ENCODE results near the gene DNAJC18. TPM values are rescaled to one million over a fixed set of nuclear protein-coding genes. Genes with fewer than 3 reads are reported as not detected.

Gene DNAJC18
- total RNA-seq, 4 donors from 2014 or later, result 7.6 to 27.7 (median 14.5) TPM

- Histone ChIP-seq H3K4me3 (no peak overlapping the region), H3K9me3 (no peaks in the 10 kb centered on the region), H3K4me1 (peaks cover 0 to 28% (median 0%) of the 10 kb centered on the region in 3 donors), H3K36me3 (peaks cover 0 to 80% of the 10 kb centered on the region in 2 donors), H3K27me3 (no peaks in the 10 kb centered on the region), H3K27ac (no peak overlapping the region)
- no peak for ATAC-seq
- 71 to 85% methylated on average over 5 to 6 of the region's 7 CpGs for WGBS, 2 donors (ENCODE audit: low coverage in 1 of 2)
- TF ChIP-seq POLR2AphosphoS5 (IDR thresholded peaks at IDR 0.05) (no peak), CTCF (IDR thresholded peaks at IDR 0.05) (no peak), POLR2A (IDR thresholded peaks at IDR 0.05) (no peak), EP300 (IDR thresholded peaks at IDR 0.05) (no peak)
These were observed 67.6 kb downstream of the DNAJC18 start for GRCh38 chr5:139371482-139372435.

- H3K9me3 ChIP-seq, result no peaks in the 10 kb centered on the region
- H3K27me3 ChIP-seq, result no peaks in the 10 kb centered on the region
- peaks cover 0 to 17% (median 0%) of the 10 kb centered on the region in 3 donors for H3K4me1 ChIP-seq
- ATAC-seq, result no peak
- 67 to 89% methylated on average over 1 of the region's 1 CpG for WGBS, 2 donors (ENCODE audit: low coverage in 1 of 2)
- TF ChIP-seq EP300 (IDR thresholded peaks at IDR 0.05) (no peak), POLR2A (IDR thresholded peaks at IDR 0.05) (no peak), POLR2AphosphoS5 (IDR thresholded peaks at IDR 0.05) (no peak), CTCF (IDR thresholded peaks at IDR 0.05) (no peak)
- no peak overlapping the region for H3K4me3 ChIP-seq
- H3K36me3 ChIP-seq, result peaks cover 0 to 96% of the 10 kb centered on the region in 2 donors
- H3K27ac ChIP-seq, result no peak overlapping the region
These were observed 70.1 kb downstream of the DNAJC18 start for GRCh38 chr5:139369181-139369580.

DNA sequence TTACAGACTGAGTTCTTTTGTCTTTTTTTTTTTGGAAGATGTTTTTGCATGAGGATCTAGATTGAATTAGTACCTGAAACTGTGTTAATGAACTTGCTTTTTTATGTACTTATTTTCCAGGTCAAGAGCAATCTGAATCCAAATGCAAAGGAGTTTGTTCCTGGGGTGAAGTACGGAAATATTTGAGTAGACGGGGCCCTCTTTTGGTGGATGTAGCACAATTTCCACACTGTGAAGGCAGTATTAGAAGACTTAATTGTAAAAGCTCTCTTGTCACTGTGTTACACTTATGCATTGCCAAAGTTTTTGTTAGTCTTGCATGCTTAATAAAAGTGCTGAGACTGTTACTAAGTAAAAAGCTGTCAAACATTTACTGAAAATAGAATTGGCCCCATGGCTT is 70.7 kb downstream of the DNAJC18 start:
- peaks cover 0 to 99% of the 10 kb centered on the region in 2 donors for H3K36me3 ChIP-seq
- no peak for TF ChIP-seq CTCF (IDR thresholded peaks at IDR 0.05)
- TF ChIP-seq EP300 (IDR thresholded peaks at IDR 0.05), result no peak
- TF ChIP-seq POLR2AphosphoS5 (IDR thresholded peaks at IDR 0.05), result no peak
- no peak for TF ChIP-seq POLR2A (IDR thresholded peaks at IDR 0.05)

GRCh38 chr5:139364466-139364865 is 74.9 kb downstream of the DNAJC18 start:
- WGBS, 2 donors (ENCODE audit: low coverage in 1 of 2), result 64 to 67% methylated on average over 2 of the region's 2 CpGs
- H3K36me3 ChIP-seq, result peaks cover 0 to 62% of the 10 kb centered on the region in 2 donors
- H3K4me1 ChIP-seq, result peaks cover 0 to 23% (median 0%) of the 10 kb centered on the region in 3 donors
- no peaks in the 10 kb centered on the region for H3K27me3 ChIP-seq
- TF ChIP-seq EP300 (IDR thresholded peaks at IDR 0.05) (no peak), POLR2A (IDR thresholded peaks at IDR 0.05) (no peak), POLR2AphosphoS5 (IDR thresholded peaks at IDR 0.05) (no peak), CTCF (IDR thresholded peaks at IDR 0.05) (no peak)
- H3K4me3 ChIP-seq, result no peak overlapping the region
- H3K9me3 ChIP-seq, result no peaks in the 10 kb centered on the region
- no peak for ATAC-seq
- H3K27ac ChIP-seq, result no peak overlapping the region

More for the DNA sequence above, 70.7 kb downstream of the DNAJC18 start:
- ATAC-seq, result no peak
- peaks cover 0 to 12% (median 0%) of the 10 kb centered on the region in 3 donors for H3K4me1 ChIP-seq
- no peaks in the 10 kb centered on the region for H3K9me3 ChIP-seq
- no peak overlapping the region for H3K4me3 ChIP-seq
- no peak overlapping the region for H3K27ac ChIP-seq
- WGBS, 2 donors (ENCODE audit: low coverage in 1 of 2), result 9 to 62% methylated on average over 2 of the region's 2 CpGs
- H3K27me3 ChIP-seq, result no peaks in the 10 kb centered on the region

Measured in gastroesophageal sphincter (tissue), 4 donors.